SU-DHL-6 (cell line): ENCODE results near the gene WDR7.

Experiments
- EZH2phosphoT487 ChIP-seq: fragments of 200-600 bp; sonication (generic), shearing (Covaris generic); conservative IDR thresholded peaks from 2 replicates; pipeline ENCODE4 v1.6.1; 2018; ENCODE audit warnings: mild to moderate bottlenecking, antibody characterized with exemption, low read length, moderate library complexity, mixed read lengths
- TF ChIP-seq, protein P1 (sequence below): fragments of 200-600 bp; sonication (generic); IDR thresholded peaks from one replicate; pipeline ENCODE4 v1.5.1; 2017; ENCODE audit warnings: antibody characterized with exemption, mild to moderate bottlenecking, low read length, moderate library complexity; ENCODE audit not compliant: insufficient read depth, poor library complexity, severe bottlenecking

DNA sequence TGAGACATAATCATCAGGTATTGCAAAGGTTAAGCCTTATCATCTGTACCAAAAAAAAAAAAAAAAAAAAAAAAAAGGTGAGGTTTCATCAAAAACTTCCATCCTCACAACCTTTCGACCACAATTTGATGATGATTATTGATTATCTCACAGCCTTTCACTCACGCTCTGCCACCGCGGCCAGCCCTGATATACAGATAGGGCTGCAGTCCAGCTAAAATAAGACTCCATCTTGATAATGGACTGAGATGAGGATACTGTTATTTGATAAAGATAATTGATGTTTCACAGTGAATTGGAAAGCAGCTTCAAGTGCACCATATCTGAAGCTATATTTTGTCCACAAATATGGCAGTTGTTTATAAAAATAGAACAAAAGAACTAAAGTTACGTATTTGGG is 336.1 kb downstream of the WDR7 start:
- TF ChIP-seq, protein P1, sequence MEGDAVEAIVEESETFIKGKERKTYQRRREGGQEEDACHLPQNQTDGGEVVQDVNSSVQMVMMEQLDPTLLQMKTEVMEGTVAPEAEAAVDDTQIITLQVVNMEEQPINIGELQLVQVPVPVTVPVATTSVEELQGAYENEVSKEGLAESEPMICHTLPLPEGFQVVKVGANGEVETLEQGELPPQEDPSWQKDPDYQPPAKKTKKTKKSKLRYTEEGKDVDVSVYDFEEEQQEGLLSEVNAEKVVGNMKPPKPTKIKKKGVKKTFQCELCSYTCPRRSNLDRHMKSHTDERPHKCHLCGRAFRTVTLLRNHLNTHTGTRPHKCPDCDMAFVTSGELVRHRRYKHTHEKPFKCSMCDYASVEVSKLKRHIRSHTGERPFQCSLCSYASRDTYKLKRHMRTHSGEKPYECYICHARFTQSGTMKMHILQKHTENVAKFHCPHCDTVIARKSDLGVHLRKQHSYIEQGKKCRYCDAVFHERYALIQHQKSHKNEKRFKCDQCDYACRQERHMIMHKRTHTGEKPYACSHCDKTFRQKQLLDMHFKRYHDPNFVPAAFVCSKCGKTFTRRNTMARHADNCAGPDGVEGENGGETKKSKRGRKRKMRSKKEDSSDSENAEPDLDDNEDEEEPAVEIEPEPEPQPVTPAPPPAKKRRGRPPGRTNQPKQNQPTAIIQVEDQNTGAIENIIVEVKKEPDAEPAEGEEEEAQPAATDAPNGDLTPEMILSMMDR, result no peak
- no peak for TF ChIP-seq EZH2phosphoT487
